ENCODE measurements around the gene TNS1.

Gene TNS1

DNA sequence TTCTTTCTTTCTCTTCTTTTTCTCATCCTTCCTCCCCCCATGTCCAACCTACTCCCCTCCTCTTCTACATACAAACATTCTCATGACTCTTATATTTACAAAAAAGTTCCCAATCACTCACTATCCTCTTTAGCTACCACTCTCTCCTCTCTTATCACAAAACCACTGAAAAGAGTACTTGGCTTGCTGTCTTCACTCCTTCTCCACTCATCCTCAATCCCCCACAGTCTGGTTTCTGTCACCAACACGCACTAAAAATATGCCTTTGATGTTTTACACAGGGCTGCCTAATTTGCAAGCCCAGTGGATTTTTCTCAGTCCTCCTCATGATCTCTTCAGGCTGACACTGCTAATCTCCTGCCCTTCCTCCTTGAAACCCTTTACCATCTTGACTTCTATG is 159.5 kb downstream of the TNS1 start:
- no peak for DNase-seq

DNA sequence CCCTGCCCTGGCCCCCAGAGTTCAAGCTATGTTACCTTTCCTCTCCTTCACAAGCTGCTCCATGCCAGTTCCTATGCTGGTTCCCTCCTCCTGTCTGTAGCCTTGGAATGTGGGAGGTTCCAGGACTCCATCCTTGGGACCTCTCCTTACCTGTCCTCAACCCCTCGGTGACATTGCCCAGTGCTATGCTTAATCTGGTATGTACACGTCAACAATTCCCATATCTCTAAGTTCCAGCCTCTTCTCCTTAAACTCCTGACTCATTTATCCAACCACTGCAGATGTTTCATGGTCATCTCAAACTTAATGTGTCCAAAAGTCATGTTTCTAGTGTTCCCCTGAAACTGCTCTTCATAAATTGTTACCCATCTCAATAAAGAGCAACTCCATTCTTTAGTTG is 160.8 kb downstream of the TNS1 start:
- DNase-seq = no peak

DNA sequence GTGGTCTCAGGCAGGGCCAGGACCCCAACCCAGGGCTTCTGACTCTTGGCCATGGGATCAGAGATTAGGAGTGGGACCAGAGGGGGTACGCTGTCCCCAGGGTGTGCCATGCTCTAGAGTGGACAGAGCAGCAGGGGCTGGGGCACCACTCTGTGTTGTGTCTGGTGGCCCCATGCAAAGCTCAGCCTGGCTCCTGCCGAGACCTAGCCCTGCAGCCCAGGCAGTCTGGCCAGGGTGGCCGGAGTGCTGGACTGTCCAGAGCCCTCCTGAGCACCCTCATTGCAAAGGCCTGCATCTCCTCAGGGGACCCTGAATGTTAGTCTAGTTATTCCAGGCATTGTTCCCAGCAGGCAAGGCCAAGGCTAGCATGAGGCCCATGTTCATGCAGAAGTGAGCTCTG is 162.3 kb downstream of the TNS1 start:
- no peak for DNase-seq

DNA sequence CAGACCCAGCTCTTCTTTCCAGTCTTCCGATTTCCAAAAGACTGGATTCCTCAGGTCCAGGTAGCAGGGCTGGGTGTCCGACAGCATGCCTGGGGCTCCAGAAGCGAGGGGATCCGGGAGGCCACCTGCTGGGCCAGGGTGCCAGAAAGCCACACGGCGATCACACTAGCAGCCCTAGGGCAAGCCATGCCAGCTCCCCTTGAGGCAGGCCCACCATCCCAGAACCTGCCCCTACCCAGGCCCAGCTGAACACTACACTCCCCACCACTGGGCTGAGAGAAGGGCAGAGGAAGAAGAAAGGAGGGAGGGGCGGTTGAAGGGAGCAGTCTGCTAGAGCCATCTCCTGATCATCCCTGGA is 163.1 kb downstream of the TNS1 start:
- DNase-seq = no peak

DNA sequence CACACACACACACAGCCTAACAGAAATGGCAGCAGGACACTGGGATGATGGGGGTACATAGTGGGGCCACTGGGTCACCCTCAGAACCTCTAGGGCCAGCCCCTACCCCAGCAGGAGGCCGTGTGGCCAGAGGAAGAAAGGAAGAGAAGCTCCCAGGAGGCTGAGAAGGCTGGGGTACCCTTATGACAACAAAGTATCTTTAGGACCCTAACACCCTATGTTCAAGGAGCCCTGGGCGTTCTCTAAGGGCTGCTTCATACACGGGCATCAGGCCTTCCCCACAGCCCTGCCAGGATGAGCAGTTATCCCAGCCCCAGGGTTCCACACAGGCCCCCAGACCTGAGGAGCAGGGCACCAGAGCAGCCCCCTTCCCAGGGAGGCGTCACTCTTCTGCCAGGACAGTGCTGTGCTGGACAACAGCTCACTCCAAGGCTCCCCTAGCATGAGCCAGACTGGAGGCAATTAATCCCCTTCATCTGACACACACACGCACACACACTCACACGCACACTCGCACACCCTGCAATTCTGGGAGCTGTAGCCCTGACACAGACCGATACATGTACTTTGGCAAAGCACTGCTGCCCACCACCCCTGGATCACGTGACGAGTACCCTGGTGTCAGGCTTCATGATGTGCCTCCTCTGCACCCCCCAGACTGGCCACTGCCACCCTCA is 163.6 kb downstream of the TNS1 start:
- no peak for DNase-seq

DNA sequence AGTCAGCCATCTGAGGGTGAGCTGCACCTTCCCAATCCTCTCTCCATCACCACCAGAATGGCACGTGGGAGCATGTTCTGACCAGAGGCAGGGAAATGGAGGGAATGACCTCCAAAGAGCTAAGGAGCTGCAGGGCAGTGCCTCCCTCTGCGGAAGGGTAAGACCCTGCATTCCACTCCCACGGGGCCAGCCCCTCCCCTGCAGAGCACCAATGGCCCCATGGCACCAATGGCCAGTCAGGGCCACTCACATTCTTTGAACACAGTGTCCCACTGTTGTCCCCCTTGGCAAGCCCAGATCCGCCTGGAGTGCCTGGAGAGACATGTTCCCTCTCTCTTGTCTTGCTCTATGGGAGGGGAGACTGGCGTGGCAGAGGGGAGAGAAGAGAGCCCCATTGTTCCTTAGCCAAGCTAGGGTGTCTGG is 164.4 kb downstream of the TNS1 start:
- no peak for DNase-seq

DNA sequence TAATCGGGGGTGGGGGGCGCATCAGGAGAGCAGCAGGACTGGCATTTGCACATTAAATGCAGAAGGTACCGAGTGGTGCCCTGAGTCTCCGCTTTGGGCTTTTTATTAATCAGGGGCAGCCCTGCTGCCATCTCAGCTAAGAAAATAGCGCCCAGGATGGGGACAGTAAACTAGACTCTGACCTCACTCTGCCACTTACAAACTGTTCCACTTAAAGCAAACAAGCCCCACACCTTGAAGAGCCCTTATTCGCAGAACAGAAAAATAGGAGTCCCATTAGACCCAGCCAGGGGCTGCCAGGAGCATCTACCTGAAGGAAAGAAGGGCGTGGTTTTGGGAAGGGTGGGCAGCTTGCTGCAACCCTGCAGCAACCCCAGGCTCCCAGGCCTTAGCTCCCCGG is 165.3 kb downstream of the TNS1 start:
- no peak for DNase-seq

DNA sequence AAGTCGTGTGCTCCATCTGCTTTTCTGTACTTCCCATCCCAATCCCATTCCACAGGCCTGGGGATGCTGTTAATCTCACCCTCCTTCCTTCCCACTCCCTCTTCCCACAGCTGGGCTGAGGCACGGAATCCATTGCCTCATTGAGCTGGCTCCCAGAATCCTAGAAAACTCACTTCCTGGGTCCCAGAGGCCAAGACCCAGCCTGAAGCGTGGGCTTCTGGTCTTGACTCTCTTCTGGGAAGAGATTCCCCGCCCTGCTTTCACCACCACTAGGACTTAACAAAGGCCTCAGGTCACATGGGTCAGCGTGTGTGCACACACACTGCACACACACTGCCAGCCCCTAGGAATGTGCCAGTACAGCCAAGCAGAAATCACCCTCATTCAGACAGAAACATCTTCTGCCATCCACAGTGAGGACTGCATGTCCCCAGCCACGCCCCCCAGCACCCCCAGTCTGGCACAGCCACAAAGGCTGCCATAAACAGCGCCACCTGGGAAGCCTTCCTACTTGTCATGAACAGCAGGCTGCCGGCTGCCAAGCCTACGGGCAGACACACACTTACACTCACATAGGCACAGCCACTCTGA is 165.8 kb downstream of the TNS1 start:
- peak; percentile 26 for DNase-seq

DNA sequence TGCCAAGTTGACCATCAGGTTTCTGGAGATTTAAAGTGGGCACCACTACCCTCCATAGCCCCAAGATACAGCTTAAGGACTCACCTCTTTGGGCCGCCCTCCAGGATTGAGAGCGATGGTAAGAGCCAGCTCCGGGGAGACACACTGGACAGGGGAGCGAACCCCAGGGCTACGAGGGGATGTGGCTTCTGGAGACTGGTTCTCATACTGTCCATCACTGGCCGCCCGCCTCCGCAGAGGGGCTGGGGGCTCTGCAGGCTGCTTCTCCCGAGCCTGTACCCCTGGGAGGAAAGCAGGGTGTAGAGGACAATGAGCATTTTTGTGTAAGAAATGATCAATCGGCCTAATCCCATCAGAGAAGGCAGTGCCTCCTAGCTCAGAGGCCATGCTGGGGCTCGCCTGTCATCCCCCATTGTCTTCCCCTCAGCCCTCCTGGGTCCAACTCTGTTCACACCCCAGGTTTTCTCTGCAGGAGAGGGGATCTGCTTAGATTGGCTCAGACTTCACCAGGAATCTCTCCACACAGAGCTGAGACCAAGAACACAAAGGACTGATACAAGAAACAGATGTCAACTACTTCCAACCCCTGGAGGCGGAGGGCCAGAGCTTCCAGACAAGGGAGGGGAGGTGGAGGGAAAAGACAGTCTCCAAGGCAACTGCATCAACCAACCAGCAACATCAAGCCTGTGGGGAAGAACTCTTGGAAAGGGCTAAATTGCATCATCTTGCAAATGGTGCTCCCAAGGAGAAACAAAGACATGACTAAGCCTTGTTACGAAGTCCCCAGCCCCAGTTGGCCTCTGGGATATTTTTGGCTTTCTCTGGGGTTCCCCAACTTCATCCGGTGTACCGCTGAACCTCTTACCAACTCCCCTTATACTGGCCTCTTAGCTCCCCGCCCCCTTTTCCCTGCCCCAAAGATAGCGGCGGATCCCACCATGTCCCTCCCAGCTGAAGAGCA is 166.6 kb downstream of the TNS1 start:
- DNase-seq = peak; percentile 68

DNA sequence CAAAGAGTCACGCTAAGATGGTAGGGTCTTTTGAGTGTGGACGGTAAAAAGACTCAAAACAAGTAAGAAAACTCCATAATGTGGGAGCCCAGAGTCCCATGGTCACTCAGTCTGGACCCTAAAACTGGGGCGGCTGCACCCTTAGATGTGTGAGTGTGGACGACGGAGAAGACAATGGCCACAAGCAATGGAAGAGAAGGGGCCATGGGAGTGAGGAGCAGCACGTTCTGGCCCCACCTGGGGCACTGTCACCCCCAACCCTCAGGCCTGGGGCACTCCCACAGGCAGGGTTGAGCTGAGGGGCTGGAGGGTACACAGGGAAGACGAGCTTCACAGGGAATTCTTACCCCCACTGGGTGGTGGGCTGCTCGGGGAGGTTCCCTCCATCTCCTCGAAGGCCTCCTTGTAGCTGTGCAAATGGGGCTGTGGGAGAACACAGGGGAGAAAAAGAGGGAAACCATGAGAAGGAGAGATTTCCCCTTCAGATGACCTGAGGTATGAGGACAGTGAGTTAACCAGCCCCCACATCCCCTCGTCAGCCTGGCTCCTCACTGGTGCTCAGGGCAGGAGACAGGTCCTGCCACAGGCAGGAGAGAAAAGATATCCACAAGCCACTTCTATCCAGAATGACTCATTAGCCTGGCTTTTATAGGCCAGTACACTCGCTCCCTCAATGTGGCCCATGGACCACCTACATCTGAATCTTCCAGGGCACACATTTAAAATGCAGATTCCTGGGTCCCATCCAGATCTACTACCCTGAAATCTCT is 167.9 kb downstream of the TNS1 start:
- DNase-seq = no peak

DNA sequence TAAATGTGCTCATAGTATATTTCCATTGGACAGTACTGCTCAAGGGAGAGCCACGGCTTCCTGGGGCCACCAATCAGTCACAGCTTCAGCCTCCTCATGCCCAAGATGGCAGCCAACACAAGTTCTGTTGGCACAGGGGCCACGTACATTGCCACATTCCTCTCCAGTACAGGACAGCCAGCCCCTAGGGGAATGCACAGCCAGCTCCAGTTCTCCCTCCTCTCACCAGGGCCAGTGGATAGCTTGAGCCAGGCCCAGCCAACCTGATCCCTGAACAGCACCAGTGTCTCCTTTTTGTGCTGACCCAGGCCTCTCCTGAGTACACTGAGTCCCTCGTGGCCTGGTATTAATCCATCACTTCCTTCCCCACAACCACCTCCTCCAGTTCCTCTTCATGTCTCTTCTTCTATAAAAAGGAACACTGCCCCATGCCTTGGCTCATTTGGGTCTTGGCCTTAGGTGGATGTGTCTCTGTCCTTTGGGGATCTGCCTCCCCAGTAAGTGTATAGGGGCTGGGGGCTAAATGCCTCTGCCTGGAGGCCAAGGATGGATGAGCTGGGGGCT is 168.7 kb downstream of the TNS1 start:
- peak; percentile 62 for DNase-seq

DNA sequence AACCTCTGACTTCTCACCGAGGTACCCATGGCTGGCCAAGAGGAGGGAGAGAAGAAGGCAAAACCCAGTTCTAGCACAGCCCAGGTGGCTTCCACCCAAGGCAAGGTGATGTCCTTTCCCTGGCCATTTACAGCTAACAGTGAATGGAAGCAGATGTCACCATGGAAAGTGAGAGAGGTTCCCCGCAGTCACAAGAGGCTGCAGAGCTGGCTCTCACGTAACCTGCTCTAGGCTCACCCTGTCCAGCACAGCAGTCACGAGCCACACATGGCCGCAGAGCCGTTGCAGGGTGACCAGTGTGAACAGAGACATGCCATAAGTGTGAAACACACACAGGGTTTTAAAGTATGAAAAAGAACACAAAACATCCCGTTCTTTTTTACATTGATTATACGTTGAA is 169.4 kb downstream of the TNS1 start:
- DNase-seq = no peak

DNA sequence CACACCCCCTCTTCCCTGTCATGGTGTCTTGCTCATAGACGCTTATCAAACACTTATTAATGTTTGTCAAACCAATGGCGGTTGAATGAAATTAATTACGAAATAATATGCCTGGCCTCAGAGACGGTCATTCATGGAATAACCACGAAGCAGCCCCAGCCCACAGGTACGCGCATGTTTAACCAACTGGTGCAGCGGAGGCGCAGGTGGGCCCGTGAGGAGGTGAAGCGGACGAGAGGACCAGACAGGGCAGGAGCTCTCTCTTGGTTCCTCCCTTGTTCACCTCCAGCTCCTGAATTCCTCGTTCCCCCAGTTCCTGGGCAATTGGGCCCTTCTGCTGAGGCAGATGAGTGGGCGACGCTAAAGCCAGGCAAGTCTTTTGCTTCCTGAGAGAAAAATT is 169.8 kb downstream of the TNS1 start:
- DNase-seq = no peak

DNA sequence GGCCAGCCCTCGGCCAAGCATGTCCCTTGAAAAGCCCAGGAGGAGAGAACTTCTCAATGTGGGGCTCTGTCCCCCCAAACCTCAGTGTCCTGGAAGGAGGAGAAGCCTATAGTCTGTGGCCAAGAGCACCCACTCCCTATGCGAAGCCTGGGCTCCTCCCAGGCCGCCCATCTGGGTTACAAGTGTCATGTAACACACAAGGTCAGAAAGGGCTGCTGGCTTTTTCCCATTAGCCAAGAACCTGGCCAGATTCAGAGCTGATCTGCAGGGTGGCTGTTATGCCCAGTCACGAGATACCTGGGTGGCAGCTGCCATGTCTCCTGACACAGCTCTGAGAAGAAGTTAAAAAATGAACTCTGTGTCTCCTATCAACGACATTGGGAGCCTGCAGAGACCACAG is 170.7 kb downstream of the TNS1 start:
- DNase-seq = no peak

DNA sequence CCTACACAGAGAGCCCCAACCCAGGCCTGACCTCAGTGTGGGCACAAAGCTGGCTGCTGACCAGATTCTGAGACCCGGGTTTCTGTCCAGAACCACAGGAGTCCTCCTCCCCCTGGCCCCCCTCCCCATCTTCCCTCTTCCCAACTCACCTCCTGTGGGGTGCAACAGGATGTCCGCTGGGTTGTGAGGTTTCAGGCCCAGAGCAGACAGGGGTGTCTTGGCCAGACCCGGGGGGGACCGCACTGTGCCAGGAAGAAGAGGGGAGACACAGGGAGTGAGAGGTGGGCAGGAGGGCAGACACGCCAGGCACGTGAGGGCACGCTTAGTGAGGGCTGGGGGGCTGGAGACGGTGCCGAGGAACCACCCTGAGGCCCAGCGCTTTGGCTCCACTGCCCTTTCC is 171.5 kb downstream of the TNS1 start:
- DNase-seq = no peak

DNA sequence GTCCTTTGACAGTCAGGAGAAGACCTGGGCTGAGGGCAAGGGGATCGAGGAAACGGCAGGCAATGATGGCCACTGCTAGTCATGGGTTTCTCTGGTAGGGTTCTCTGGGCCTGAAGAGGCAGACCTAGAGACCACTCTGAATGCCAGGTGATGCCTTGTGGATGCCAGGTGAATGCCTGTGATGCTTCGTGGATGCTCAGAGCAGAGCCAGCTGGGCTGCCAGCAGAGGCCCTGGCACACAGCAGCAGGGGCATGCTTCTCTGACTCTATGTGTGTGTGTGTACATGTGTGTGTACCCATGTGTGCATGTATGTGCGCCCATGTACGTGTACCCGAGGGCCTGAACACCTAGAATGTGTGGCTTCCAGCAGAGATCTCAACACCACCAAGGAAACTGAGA is 172.0 kb downstream of the TNS1 start:
- no peak for DNase-seq

DNA sequence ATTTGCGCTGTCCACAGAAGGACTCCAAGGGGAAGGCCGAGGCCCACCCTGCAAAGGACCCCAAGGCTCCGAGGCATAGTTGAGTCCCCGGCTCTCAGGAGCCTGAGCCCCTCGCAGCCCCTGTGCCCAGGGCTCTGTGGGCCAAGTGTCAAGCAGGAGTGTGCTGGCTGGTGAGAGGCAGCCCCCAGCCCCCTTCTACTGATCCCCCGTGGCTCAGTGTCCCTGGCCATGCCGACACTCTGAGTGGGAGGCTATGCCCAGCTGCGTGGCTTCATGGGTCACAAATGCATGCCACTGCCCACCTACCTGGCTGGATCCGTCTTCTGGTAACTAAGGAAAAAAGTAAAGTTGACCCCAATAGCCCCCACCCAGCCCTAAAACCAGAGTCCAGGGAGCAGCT is 172.7 kb downstream of the TNS1 start:
- no peak for DNase-seq

DNA sequence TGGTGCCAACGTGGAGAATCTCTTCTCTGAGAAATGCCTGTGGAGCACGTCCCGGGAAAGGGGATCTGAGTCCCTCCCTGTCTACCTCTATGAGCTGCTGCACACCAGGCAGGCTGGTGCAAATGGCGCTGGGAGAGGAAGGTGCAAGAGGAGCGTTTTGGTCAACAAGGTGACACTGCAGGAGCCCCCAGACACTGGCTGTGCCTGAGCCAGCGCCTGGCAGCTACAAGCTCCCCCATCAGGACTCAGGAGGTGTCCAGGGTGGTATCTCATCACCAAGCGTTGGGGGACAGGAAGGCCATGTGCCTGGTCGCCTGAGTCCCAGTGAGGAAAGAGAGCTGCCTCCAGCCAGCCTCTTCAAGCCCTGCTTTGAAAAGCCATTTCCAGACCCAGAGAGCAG is 173.4 kb downstream of the TNS1 start:
- DNase-seq = no peak

DNA sequence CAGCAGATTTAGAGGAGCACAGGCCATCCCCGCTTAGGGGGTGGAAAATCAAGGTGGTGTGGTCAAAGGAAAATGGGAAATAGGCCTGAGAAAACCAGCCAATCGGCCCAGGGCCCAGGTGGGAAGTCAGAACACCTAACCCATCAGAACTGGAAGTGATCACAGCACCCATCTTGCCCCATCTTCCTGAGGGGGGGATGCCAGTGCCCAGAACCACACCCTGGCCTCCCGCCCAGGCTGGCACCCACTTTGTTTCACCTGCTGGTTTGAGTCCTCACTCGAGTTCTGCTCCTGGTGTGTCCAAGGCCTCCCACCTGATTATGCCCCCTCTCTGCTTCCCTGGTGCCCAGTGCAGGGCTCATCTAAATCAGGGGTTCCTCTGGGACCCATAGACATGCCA is 174.5 kb downstream of the TNS1 start:
- DNase-seq = no peak

DNA sequence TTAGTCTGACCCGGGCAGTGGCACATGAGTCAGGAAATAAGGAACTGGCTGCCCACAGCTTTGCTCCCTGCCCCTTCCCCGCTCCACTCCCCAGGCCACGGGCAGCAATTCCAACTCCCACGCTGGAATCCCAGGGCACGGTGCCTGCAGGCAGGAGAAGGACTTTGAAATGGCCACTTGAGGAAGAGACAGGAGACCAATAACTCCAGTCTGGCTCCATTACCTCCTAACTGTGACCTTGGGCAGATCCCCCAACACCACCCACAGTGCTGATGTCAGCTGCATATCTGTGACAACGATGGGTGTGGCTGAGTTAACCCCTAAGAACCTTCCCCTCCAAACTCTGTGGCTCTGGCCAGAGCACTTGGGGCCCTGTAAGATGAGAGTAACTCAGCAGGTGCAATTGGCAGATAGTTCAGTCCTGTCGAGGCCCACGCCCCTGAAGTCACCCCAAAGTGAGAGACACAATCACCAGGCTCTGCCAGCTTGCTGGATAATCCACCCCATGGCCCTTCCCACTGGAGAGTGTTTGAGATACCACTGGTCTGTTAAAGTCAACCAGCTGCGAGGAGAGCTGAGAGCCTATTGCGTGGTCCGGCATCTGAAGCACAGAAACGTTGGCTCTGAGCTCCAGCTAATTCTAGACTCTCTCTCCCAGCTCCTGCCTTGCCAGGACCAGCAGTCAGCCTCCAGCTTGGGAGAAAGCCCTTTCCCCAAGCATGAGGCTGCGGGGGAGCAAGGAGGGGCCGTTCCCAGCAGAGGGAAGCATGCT is 175.2 kb downstream of the TNS1 start:
- no peak for DNase-seq

DNA sequence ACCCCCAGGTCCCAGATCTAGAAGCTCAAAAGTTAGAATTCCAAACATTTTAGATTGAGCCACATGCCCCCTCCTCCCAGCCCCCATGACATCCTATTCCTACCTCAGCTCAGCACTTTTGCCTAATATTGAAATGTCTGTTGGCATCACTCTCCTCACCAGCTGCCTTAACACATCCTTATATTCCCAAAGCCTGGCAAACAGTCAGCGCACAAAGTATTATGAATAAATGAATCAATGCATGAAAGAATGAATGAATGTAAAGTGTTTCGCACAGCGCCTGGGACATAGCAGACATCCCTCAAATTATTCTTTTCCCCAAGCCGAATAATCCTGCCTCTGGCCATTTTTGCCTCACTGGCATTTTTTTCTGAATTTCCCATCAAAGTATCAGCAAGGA is 175.8 kb downstream of the TNS1 start:
- DNase-seq = no peak

DNA sequence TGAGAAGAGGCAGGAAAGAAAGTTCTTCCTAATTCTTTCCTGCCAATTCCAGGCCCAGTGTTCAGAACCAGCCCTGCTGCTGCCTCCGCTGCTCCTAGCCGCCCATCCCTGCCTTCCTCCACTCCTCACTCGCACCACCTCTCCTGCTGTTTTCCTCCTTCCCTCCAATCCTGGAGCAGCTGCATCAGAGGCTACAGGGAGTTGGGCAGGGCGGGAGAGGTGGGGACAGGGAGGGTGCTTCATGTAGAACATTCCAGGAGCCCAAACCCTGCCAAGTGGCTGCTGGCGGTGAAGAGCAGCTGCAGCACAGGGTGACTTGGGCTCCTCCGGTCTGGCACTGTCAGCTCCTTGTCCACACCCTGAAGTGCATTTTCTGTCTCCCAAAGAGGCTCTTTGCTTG is 176.3 kb downstream of the TNS1 start:
- no peak for DNase-seq

All from MV-4-11 (cell line).